ENCODE measurements around the gene SH3PXD2A. TPM values are rescaled to one million over a fixed set of nuclear protein-coding genes. Genes with fewer than 3 reads are reported as not detected.

Gene SH3PXD2A
- total RNA-seq, 2 experiments from 2014 or later, result 6.9 to 7.0 TPM

GRCh38 chr10:103641326-103641725 lies 214.1 kb downstream of the SH3PXD2A start:
- no peaks in the 10 kb centered on the region for H3K9me3 Mint-ChIP-seq
- Histone ChIP-seq H3K4me3 (ENCODE audit: low read length) (no peak overlapping the region), H3K4me1 (ENCODE audit: insufficient read depth, low read length) (no peaks in the 10 kb centered on the region), H3K36me3 (ENCODE audit: insufficient read depth, low read length) (no peaks in the 10 kb centered on the region), H3K27me3 (ENCODE audit: control insufficient read depth in 1 of 2, insufficient read depth in 2 of 2, low read length in 2 of 2) (no peaks in the 10 kb centered on the region), H3K9me3 (ENCODE audit: control insufficient read depth in 1 of 2, insufficient read depth in 1 of 2, low read length in 2 of 2) (no peaks in the 10 kb centered on the region), H3K27ac (ENCODE audit: low read depth in 1 of 2, low read length in 2 of 2) (no peak overlapping the region)
- peaks cover 5% of the 10 kb centered on the region for H3K36me3 Mint-ChIP-seq (ENCODE audit: low read depth)
- H3K27ac Mint-ChIP-seq, result no peak overlapping the region
- DNase-seq (no peak), ATAC-seq (ENCODE audit: poor library complexity) (no peak)
- H3K27me3 Mint-ChIP-seq, result no peaks in the 10 kb centered on the region
- intact Hi-C loops (cut with DNase I, micrococcal nuclease), result no loop called here
- H3K4me3 Mint-ChIP-seq, result no peak overlapping the region
- ChIA-PET CTCF (interaction anchor here (1.1 kb wide), 1 partner anchor 44 kb away, joined by 5 read pairs; no protein-coding TSS in a partner anchor), POLR2A (no interaction called here)
- H3K4me1 Mint-ChIP-seq (ENCODE audit: low read depth), result no peaks in the 10 kb centered on the region
- no peak for TF ChIP-seq CTCF (IDR thresholded peaks at IDR 0.05)

- H3K27me3 ChIP-seq (ENCODE audit: control insufficient read depth in 1 of 2, insufficient read depth in 2 of 2, low read length in 2 of 2), result no peaks in the 10 kb centered on the region
- no peaks in the 10 kb centered on the region for H3K4me1 ChIP-seq (ENCODE audit: insufficient read depth, low read length)
- no peaks in the 10 kb centered on the region for H3K4me1 Mint-ChIP-seq (ENCODE audit: low read depth)
- POLR2A ChIA-PET, result no interaction called here
- H3K4me3 Mint-ChIP-seq, result no peak overlapping the region
- intact Hi-C loops (cut with DNase I, micrococcal nuclease), result no loop called here
- H3K27ac ChIP-seq (ENCODE audit: low read depth in 1 of 2, low read length in 2 of 2), result no peak overlapping the region
- peaks cover 5% of the 10 kb centered on the region for H3K36me3 Mint-ChIP-seq (ENCODE audit: low read depth)
- no peaks in the 10 kb centered on the region for H3K9me3 Mint-ChIP-seq
- ATAC-seq (ENCODE audit: poor library complexity) (no peak), DNase-seq (no peak)
- H3K27ac Mint-ChIP-seq, result no peak overlapping the region
- no peak for TF ChIP-seq CTCF (IDR thresholded peaks at IDR 0.05)
- H3K9me3 ChIP-seq (ENCODE audit: control insufficient read depth in 1 of 2, insufficient read depth in 1 of 2, low read length in 2 of 2), result no peaks in the 10 kb centered on the region
- CTCF ChIA-PET, result no interaction called here
- no peaks in the 10 kb centered on the region for H3K36me3 ChIP-seq (ENCODE audit: insufficient read depth, low read length)
- H3K27me3 Mint-ChIP-seq, result no peaks in the 10 kb centered on the region
- H3K4me3 ChIP-seq (ENCODE audit: low read length), result no peak overlapping the region
Measured at GRCh38 chr10:103640436-103641181, 214.8 kb downstream of the SH3PXD2A start.

- Histone ChIP-seq H3K4me3 (ENCODE audit: low read length) (no peak overlapping the region), H3K9me3 (ENCODE audit: control insufficient read depth in 1 of 2, insufficient read depth in 1 of 2, low read length in 2 of 2) (no peaks in the 10 kb centered on the region), H3K27ac (ENCODE audit: low read depth in 1 of 2, low read length in 2 of 2) (no peak overlapping the region), H3K4me1 (ENCODE audit: insufficient read depth, low read length) (no peaks in the 10 kb centered on the region), H3K36me3 (ENCODE audit: insufficient read depth, low read length) (no peaks in the 10 kb centered on the region), H3K27me3 (ENCODE audit: control insufficient read depth in 1 of 2, insufficient read depth in 2 of 2, low read length in 2 of 2) (no peaks in the 10 kb centered on the region)
- H3K9me3 Mint-ChIP-seq, result no peaks in the 10 kb centered on the region
- H3K4me1 Mint-ChIP-seq (ENCODE audit: low read depth), result no peaks in the 10 kb centered on the region
- no peak overlapping the region for H3K27ac Mint-ChIP-seq
- no peaks in the 10 kb centered on the region for H3K27me3 Mint-ChIP-seq
- intact Hi-C loops (cut with DNase I, micrococcal nuclease), result no loop called here
- ATAC-seq (ENCODE audit: poor library complexity) (no peak), DNase-seq (no peak)
- H3K36me3 Mint-ChIP-seq (ENCODE audit: low read depth), result peaks cover 5% of the 10 kb centered on the region
- ChIA-PET CTCF (no interaction called here), POLR2A (no interaction called here)
- no peak overlapping the region for H3K4me3 Mint-ChIP-seq
- no peak for TF ChIP-seq CTCF (IDR thresholded peaks at IDR 0.05)
Measured at GRCh38 chr10:103638948-103639347, 216.4 kb downstream of the SH3PXD2A start.
